Measurements from ENCODE around the gene SEC31A.

SEC31A gene

DNA sequence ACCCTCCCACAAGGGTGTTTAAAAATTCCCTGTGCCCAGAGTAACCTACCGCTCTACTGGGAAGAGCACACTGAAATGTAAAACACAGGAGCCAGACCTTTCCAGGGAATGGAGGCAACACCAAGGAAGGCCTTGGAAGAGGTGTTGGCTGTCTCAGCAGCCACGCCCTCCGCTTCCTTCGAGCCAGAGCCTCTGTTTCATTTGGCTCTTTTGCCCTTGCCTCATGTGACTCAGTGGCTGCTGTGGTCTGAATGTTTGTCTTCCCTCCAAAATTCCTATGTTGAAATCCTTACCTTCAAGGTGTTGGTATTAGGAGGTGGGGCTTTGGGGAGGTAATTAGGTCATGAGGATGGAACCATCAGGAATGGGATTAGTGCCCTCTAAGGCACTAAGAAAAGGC lies 103.6 kb downstream of the SEC31A start:
- no peak for DNase-seq (ENCODE audit: low spot score)
- in situ Hi-C loops (cut with MboI; ENCODE audit: low sequenced_read_pairs, unreplicated experiment), result no loop called here
- TF ChIP-seq, protein P1, sequence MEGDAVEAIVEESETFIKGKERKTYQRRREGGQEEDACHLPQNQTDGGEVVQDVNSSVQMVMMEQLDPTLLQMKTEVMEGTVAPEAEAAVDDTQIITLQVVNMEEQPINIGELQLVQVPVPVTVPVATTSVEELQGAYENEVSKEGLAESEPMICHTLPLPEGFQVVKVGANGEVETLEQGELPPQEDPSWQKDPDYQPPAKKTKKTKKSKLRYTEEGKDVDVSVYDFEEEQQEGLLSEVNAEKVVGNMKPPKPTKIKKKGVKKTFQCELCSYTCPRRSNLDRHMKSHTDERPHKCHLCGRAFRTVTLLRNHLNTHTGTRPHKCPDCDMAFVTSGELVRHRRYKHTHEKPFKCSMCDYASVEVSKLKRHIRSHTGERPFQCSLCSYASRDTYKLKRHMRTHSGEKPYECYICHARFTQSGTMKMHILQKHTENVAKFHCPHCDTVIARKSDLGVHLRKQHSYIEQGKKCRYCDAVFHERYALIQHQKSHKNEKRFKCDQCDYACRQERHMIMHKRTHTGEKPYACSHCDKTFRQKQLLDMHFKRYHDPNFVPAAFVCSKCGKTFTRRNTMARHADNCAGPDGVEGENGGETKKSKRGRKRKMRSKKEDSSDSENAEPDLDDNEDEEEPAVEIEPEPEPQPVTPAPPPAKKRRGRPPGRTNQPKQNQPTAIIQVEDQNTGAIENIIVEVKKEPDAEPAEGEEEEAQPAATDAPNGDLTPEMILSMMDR (IDR thresholded peaks at IDR 0.05; ENCODE audit: borderline replicate concordance, control extremely low read depth, extremely low read depth, insufficient read depth, missing control alignments), result no peak

DNA sequence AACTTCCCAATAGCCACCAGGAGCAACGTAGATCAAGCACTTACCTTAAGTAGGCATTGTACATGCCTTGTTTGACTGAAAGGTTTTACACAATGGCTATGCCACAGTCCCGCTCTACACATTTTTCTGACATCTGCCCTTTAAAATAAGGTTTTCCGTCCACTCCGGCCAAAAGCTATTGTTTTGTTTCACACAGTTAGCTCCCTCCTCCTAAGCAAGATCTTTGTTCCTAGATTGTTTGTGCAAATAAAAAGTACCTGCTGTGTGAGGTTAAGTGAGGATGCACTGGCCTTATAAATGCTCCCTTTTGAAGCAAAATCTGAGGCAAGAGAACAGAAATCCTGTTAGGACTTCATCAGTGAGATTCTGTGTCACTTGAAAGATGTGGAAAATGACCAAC lies 104.1 kb downstream of the SEC31A start:
- DNase-seq (ENCODE audit: low spot score), result no peak
- in situ Hi-C loops (cut with MboI; ENCODE audit: low sequenced_read_pairs, unreplicated experiment), result no loop called here
- TF ChIP-seq, protein P1 (IDR thresholded peaks at IDR 0.05; ENCODE audit: borderline replicate concordance, control extremely low read depth, extremely low read depth, insufficient read depth, missing control alignments), result no peak

DNA sequence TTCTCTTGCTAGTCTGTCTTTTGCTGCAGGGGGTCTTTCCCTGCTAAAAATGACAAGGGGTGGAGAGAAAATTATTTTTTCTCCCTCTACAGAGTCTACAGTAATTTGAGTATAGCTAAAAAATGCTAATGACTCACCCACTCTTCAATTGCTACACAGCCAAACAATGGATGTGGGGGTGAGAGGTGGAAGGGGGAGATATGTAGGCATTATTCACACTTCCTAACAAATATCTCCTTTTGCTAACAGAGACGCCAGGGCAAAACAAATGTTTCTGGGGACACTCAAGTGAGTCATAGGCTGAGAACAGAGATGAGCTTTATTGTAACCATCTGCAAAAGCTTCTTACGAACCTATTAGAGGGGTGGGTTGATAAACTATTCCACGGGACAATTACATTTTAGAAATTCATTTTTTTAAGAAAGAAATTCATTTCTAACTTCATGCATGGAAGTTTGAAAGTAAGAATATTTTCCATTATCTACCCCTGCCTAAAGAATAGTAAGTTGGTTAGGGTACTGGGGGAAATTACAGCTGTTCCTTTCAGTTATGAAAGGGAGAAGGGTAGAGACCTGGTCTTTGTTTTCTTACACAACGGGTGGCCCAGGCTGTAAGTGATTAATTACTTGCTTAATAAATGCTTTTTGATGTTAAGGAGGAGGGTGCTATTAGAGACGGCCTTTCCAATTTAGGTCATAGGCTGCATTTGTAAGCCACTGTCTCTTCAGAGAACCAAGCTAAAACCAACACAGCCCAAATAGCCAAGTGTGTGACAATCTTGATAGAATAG lies 105.1 kb downstream of the SEC31A start:
- no peak for DNase-seq (ENCODE audit: low spot score)
- TF ChIP-seq, protein P1 (IDR thresholded peaks at IDR 0.05; ENCODE audit: borderline replicate concordance, control extremely low read depth, extremely low read depth, insufficient read depth, missing control alignments), result no peak
- in situ Hi-C loops (cut with MboI; ENCODE audit: low sequenced_read_pairs, unreplicated experiment), result no loop called here

DNA sequence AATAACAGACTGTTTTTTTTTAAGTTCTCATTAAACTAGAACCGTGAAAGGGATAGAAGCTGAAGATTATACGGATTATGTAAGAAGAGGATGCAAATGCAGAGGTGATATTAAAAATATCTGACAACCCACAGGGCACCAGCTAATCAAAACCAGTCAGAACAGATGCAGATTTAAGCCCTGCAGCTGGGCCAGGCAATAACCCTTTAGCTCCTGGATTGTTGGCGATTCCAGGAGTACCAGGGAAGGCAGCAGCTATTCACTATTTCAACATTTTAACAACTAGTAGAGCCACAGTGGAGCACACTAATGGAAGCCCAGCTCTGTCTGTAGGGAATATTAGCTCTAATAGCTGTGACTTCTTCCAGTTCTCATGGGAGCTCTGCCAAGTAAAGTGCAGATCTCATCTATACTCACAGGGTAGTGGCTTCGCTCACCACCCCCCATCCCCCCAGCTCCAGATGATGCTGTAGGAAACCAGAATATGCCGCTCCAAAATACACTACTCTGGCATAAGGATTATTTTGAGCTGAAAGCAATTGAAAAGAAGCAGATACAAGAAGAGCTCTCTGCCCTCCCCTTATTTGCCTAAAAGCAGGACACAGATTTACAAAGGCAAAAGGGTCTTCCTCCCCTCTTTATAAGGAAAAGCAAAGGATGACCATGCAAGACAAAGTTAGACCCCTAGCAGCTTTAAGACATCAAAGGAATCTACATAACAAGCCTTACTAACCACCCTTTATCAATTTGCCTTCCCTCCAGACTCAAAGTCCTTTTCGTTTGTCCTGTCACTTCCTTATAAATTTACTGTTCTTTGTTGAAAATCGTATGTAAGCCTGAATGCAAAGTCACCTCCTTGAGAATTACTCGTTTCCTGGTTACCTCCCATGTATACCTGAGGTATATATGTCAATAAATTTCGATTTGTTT lies 106.0 kb downstream of the SEC31A start:
- TF ChIP-seq, protein P1 (IDR thresholded peaks at IDR 0.05; ENCODE audit: borderline replicate concordance, control extremely low read depth, extremely low read depth, insufficient read depth, missing control alignments), result no peak
- DNase-seq (ENCODE audit: low spot score), result no peak
- in situ Hi-C loops (cut with MboI; ENCODE audit: low sequenced_read_pairs, unreplicated experiment), result no loop called here

DNA sequence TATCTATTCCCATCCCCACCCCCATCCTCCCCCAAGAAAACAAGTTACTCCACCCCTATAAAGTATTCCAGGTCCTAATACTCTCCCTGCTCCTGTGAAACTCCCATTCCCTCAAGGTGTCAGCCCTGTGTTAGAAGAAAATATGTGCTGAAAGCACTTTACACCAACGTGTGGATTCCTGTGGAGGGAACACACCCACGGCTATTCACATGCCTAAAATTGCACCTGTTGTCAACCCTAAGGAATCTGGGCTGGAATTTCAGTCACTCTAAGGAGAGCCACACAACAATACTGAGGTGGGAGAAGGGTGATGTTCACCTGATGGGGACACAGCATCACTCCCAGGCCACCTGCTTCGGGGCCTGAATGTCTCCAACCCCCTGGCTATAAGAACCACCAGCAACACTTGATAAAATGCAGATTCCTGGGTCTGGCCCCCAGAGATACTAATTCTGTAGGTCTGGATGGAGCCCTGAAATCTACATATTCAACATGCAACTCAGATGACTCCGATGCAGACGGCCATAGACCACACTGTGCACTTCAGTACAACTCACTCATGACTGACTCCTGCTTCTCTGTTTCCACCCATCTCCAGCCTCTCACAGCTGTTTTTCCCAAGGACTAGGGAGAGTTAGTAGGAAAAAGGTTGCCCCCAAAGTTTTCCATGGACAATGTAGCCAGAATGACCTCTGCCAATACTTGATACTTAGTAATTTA lies 108.2 kb downstream of the SEC31A start:
- in situ Hi-C loops (cut with MboI; ENCODE audit: low sequenced_read_pairs, unreplicated experiment), result no loop called here

More for the DNA sequence above, 108.2 kb downstream of the SEC31A start:
- TF ChIP-seq, protein P1 (IDR thresholded peaks at IDR 0.05; ENCODE audit: borderline replicate concordance, control extremely low read depth, extremely low read depth, insufficient read depth, missing control alignments), result no peak
- DNase-seq (ENCODE audit: low spot score), result no peak
